ENCODE data around the gene TMEM120B. TPM values are rescaled to one million over a fixed set of nuclear protein-coding genes. Genes with fewer than 3 reads are reported as not detected.
A peak's percentile ranks its signal among the peaks of the same experiment; 100 is the strongest.

The TMEM120B gene
- total RNA-seq, 2 experiments from 2014 or later = 7.6 to 8.2 TPM

DNA sequence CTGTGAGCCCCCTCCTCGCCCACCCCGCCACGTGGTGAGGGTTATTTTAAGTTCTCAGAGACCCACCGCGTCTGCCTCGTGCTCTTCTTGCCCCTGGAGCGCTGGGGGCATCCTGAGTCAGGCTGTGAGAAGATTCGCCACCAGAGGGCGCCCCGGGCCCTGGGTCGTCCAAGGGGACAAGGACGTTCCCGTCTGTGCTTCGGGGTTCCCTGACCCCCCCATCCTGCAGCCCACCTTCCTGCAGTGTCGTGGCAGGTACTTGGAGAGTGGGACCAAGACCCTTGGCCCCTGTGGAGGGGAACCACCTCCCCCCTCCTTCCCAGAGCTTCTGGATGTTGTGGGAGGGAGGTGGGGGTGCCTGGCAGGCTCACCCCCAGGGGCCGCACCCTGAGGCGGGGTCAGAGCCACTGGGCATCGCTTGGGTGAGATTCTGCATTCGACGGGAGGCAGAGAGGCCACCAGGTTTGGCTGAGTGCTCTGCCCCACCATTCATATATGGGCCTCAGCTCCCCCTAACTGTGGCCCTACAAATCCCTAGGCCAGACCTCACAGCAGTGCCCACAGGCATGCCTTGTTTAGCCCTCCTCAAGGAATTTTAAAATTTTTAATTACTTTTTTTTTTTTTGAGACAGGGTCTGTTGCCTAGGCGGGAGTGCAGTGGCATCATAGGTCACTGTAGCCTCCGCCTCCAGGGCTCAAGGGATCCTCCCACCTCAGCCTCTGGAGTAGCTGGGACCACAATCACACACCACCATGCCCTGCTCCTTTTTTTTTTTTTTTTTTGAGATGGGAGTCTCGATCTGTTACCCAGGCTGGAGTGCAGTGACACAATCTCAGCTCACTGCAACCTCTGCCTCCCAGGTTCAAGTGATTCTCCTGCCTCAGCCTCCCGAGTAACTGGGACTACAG, 63.9 kb downstream of the TMEM120B start:
- ChIA-PET POLR2A (interaction anchor here (2.0 to 6.0 kb wide), 2 partner anchors 10 to 17 kb away, joined by 8 to 46 read pairs; partner anchors contain the start of gene RHOF), CTCF (interaction anchor here (0.7 to 16.1 kb wide), 13 partner anchors 15 to 113 kb away, joined by 3 to 581 read pairs (median 4); partner anchors contain the start of genes RHOF and TMEM120B)
- peaks cover 26% of the 10 kb centered on the region for H3K4me1 Mint-ChIP-seq (ENCODE audit: low read depth)

DNA sequence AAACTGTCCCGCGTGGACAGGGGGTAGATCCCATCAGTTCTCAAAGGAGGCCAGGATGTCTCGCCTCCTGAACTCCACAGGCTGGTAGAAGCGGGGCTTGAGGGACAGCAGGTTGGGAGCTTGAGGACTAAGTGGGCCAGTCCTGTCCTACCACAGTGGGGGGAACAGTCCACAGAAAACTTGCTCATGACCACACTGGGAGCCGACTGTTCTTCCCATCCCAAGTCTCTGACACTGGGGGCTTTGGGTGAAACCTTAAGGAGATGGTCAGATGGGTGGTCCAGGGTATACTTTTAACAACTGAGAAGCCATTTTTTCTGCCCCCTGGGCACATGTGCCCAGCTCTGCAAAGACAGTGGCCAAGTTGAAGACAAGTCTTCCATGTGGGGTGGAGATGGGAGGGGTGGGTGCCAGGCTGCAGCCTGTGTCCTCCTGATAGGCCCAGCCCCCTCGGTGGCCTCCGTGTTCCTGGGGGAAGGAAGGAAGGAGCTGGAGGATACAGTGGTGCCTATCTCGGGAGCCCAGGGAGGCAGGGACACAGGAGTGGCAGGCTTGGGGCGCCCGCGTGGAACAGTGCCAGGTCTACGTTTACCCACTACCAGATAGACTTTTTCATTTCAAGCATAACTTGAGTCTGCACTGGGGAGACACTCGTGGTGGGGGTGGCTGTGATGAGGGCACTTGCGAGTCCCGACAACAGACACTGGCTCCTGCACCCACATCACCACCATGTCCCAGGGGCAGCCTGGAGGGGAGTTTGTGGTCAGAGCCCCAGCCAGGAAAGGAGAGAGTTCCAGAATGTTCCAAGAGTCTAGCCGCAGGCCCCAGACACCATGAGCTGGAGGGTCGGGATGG, 66.2 kb downstream of the TMEM120B start:
- Mint-ChIP-seq H3K4me1 (ENCODE audit: low read depth) (peaks cover 33% of the 10 kb centered on the region), H3K27ac (peak overlapping the region; percentile 52), H3K36me3 (ENCODE audit: low read depth) (peaks cover 37% of the 10 kb centered on the region), H3K27me3 (ENCODE audit: low read depth) (no peaks in the 10 kb centered on the region), H3K4me3 (no peak overlapping the region), H3K9me3 (ENCODE audit: insufficient read depth) (no peaks in the 10 kb centered on the region)
- ATAC-seq (no peak), DNase-seq (no peak)
- ChIA-PET POLR2A (interaction anchor here (1.1 to 26.9 kb wide), 4 partner anchors 11 to 27 kb away, joined by 4 to 543 read pairs (median 6); partner anchors contain the start of genes RHOF and SETD1B), CTCF (interaction anchor here (16.1 to 26.5 kb wide), 2 partner anchors 13 to 27 kb away, joined by 581 to 956 read pairs; partner anchors contain the start of genes RHOF and SETD1B)

More for the DNA sequence above, 63.9 kb downstream of the TMEM120B start:
- peaks cover 20% of the 10 kb centered on the region for H3K36me3 Mint-ChIP-seq (ENCODE audit: low read depth)
- DNase-seq = peak; percentile 92
- H3K9me3 Mint-ChIP-seq (ENCODE audit: insufficient read depth) = no peaks in the 10 kb centered on the region
- H3K27me3 Mint-ChIP-seq (ENCODE audit: low read depth) = no peaks in the 10 kb centered on the region
- no peak overlapping the region for H3K4me3 Mint-ChIP-seq
- H3K27ac Mint-ChIP-seq = peak overlapping the region; percentile 63
- peak; percentile 80 for ATAC-seq

DNA sequence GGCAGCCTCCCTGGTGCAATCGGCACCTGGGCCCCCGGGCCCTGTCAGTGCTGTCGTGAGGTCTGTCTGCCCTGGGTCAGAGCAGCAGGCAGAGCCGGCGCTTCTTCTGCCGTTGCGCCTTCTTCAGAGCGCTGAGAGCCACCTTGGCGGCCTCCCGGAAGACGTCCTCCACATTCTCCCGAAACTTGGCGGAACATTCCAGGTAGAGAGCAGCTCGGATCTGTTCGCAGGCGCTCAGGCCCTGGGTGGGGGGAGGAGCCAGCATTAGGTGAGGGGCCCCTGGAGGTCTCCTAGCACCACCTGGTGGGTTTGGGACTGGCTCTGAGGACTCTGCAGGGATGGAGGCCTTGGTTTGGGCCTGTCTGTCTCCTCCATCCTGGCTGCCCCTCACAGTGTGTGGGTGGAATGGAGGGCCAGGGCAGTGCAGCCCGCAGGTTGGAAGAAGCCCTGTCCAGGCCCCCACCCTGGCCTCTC, 66.9 kb downstream of the TMEM120B start:
- no peak for ATAC-seq
- no peaks in the 10 kb centered on the region for H3K9me3 Mint-ChIP-seq (ENCODE audit: insufficient read depth)
- no peaks in the 10 kb centered on the region for H3K27me3 Mint-ChIP-seq (ENCODE audit: low read depth)
- peaks cover 39% of the 10 kb centered on the region for H3K4me1 Mint-ChIP-seq (ENCODE audit: low read depth)
- H3K36me3 Mint-ChIP-seq (ENCODE audit: low read depth) = peaks cover 41% of the 10 kb centered on the region
- H3K4me3 Mint-ChIP-seq = no peak overlapping the region
- POLR2A ChIA-PET = interaction anchor here (1.1 to 26.9 kb wide), 3 partner anchors 12 to 26 kb away, joined by 4 to 543 read pairs (median 6); partner anchors contain the start of genes RHOF and SETD1B
- no peak overlapping the region for H3K27ac Mint-ChIP-seq
- DNase-seq = no peak
- CTCF ChIA-PET = interaction anchor here (16.1 to 26.5 kb wide), 2 partner anchors 12 to 26 kb away, joined by 581 to 956 read pairs; partner anchors contain the start of genes RHOF and SETD1B

GRCh38 chr12:121780429-121780828, 67.9 kb downstream of the TMEM120B start:
- Mint-ChIP-seq H3K27me3 (ENCODE audit: low read depth) (no peaks in the 10 kb centered on the region), H3K4me3 (no peak overlapping the region), H3K36me3 (ENCODE audit: low read depth) (peaks cover 49% of the 10 kb centered on the region), H3K27ac (peak overlapping the region; percentile 43), H3K9me3 (ENCODE audit: insufficient read depth) (no peaks in the 10 kb centered on the region), H3K4me1 (ENCODE audit: low read depth) (peaks cover 48% of the 10 kb centered on the region)
- ChIA-PET CTCF (interaction anchor here (16.1 to 26.5 kb wide), 2 partner anchors 11 to 25 kb away, joined by 581 to 956 read pairs; partner anchors contain the start of genes RHOF and SETD1B), POLR2A (interaction anchor here (0.7 to 26.9 kb wide), 4 partner anchors 9 to 243 kb away, joined by 3 to 543 read pairs (median 31); partner anchors contain the start of genes RHOF and SETD1B)
- no peak for DNase-seq
- no peak for ATAC-seq

DNA sequence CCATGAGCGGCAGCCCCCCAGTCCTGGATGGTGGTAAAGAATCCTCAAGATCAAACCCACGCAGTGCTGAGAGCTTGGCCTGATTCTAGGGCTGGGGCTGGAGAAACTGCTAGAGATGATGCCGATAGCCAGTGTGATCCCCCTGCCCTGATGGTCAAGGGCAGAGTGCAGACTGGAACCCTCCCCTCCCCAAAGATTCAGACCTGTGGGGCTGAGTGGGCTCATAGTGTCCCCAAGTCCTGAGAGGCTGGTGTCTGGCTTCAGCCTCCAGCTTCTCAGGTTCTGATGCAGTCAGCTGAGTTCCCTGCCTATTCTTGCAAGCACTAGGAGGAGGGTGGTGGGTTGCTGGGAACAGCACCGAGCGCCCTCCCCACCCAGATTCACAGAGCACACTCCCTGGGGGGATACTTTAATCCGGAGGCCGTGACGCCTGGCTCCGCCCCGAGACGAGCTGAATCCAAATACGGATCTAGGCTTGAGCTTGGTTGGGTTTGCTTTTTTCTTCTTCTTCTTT, 69.0 kb downstream of the TMEM120B start:
- ChIA-PET POLR2A (interaction anchor here (0.6 to 26.9 kb wide), 8 partner anchors 8 to 244 kb away, joined by 3 to 543 read pairs (median 4); partner anchors contain the start of genes PSMD9, RHOF and SETD1B), CTCF (interaction anchor here (0.9 to 26.5 kb wide), 5 partner anchors 8 to 108 kb away, joined by 3 to 956 read pairs (median 22); partner anchors contain the start of genes RHOF, SETD1B and TMEM120B)
- Mint-ChIP-seq H3K27me3 (ENCODE audit: low read depth) (no peaks in the 10 kb centered on the region), H3K4me1 (ENCODE audit: low read depth) (peaks cover 52% of the 10 kb centered on the region), H3K4me3 (peak overlapping the region; percentile 55), H3K36me3 (ENCODE audit: low read depth) (peaks cover 55% of the 10 kb centered on the region), H3K9me3 (ENCODE audit: insufficient read depth) (no peaks in the 10 kb centered on the region), H3K27ac (peak overlapping the region; percentile 91)
- ATAC-seq (no peak), DNase-seq (no peak)

GRCh38 chr12:121781998-121782979, 69.7 kb downstream of the TMEM120B start:
- peak overlapping the region; percentile 55 for H3K4me3 Mint-ChIP-seq
- ATAC-seq = peak; percentile 36
- no peaks in the 10 kb centered on the region for H3K27me3 Mint-ChIP-seq (ENCODE audit: low read depth)
- peak; percentile 53 for DNase-seq
- H3K36me3 Mint-ChIP-seq (ENCODE audit: low read depth) = peaks cover 60% of the 10 kb centered on the region
- CTCF ChIA-PET = interaction anchor here (0.9 to 26.5 kb wide), 5 partner anchors 9 to 107 kb away, joined by 3 to 956 read pairs (median 22); partner anchors contain the start of genes RHOF, SETD1B and TMEM120B
- no peaks in the 10 kb centered on the region for H3K9me3 Mint-ChIP-seq (ENCODE audit: insufficient read depth)
- H3K4me1 Mint-ChIP-seq (ENCODE audit: low read depth) = peaks cover 56% of the 10 kb centered on the region
- peak overlapping the region; percentile 91 for H3K27ac Mint-ChIP-seq
- POLR2A ChIA-PET = interaction anchor here (0.6 to 26.9 kb wide), 7 partner anchors 7 to 106 kb away, joined by 3 to 543 read pairs (median 4); partner anchors contain the start of genes PSMD9, RHOF and SETD1B

- CTCF ChIA-PET = interaction anchor here (16.1 to 26.5 kb wide), 2 partner anchors 8 to 22 kb away, joined by 581 to 956 read pairs; partner anchors contain the start of genes RHOF and SETD1B
- H3K27me3 Mint-ChIP-seq (ENCODE audit: low read depth) = no peaks in the 10 kb centered on the region
- ATAC-seq = no peak
- H3K4me1 Mint-ChIP-seq (ENCODE audit: low read depth) = peaks cover 68% of the 10 kb centered on the region
- no peaks in the 10 kb centered on the region for H3K9me3 Mint-ChIP-seq (ENCODE audit: insufficient read depth)
- peaks cover 68% of the 10 kb centered on the region for H3K36me3 Mint-ChIP-seq (ENCODE audit: low read depth)
- no peak for DNase-seq
- POLR2A ChIA-PET = interaction anchor here (26.9 kb wide), 1 partner anchor 22 kb away, joined by 543 read pairs; the partner anchor contains the start of gene SETD1B
- peak overlapping the region; percentile 1 for H3K4me3 Mint-ChIP-seq
- peak overlapping the region; percentile 75 for H3K27ac Mint-ChIP-seq
Measured at GRCh38 chr12:121783766-121784165, 71.2 kb downstream of the TMEM120B start.

GRCh38 chr12:121784460-121784859, 71.9 kb downstream of the TMEM120B start:
- ATAC-seq = no peak
- POLR2A ChIA-PET = interaction anchor here (0.8 to 26.9 kb wide), 3 partner anchors 9 to 112 kb away, joined by 3 to 543 read pairs (median 12); partner anchors contain the start of genes RHOF and SETD1B

GRCh38 chr12:121786440-121786825, 73.9 kb downstream of the TMEM120B start:
- Mint-ChIP-seq H3K9me3 (ENCODE audit: insufficient read depth) (no peaks in the 10 kb centered on the region), H3K36me3 (ENCODE audit: low read depth) (peaks cover 78% of the 10 kb centered on the region), H3K27me3 (ENCODE audit: low read depth) (no peaks in the 10 kb centered on the region), H3K4me1 (ENCODE audit: low read depth) (peaks cover 90% of the 10 kb centered on the region), H3K4me3 (peak overlapping the region; percentile 94), H3K27ac (peak overlapping the region; percentile 99)
- DNase-seq = peak; percentile 38
- ChIA-PET POLR2A (interaction anchor here (2.1 to 26.9 kb wide), 3 partner anchors 7 to 19 kb away, joined by 8 to 543 read pairs (median 12); partner anchors contain the start of genes RHOF and SETD1B), CTCF (interaction anchor here (1.4 to 26.5 kb wide), 4 partner anchors 5 to 102 kb away, joined by 4 to 956 read pairs (median 581); partner anchors contain the start of genes PSMD9, RHOF and SETD1B)
- ATAC-seq = no peak

More at GRCh38 chr12:121784460-121784859, 71.9 kb downstream of the TMEM120B start:
- no peaks in the 10 kb centered on the region for H3K27me3 Mint-ChIP-seq (ENCODE audit: low read depth)
- H3K4me3 Mint-ChIP-seq = peak overlapping the region; percentile 63
- H3K4me1 Mint-ChIP-seq (ENCODE audit: low read depth) = peaks cover 73% of the 10 kb centered on the region
- CTCF ChIA-PET = interaction anchor here (1.4 to 26.5 kb wide), 3 partner anchors 7 to 21 kb away, joined by 4 to 956 read pairs (median 581); partner anchors contain the start of genes RHOF and SETD1B
- H3K36me3 Mint-ChIP-seq (ENCODE audit: low read depth) = peaks cover 67% of the 10 kb centered on the region
- no peaks in the 10 kb centered on the region for H3K9me3 Mint-ChIP-seq (ENCODE audit: insufficient read depth)
- peak overlapping the region; percentile 75 for H3K27ac Mint-ChIP-seq
- no peak for DNase-seq
